Liver (tissue), 9 donors: Measurements from ENCODE around the gene WDFY3. TPM values are rescaled to one million over a fixed set of nuclear protein-coding genes. Genes with fewer than 3 reads are reported as not detected.

Source experiments
- DNase-seq: peaks from one replicate; pipeline ENCODE4 v3.0.0-alpha.2; 2017; ENCODE audit warnings: low spot score
- H3K27ac ChIP-seq, 2 donors: one replicate each; pipeline ENCODE4 v1.7.0; 2013; ENCODE audit warnings: inconsistent platforms in 2 of 2, low read length in 2 of 2, control low read depth in 1 of 2, low read depth in 1 of 2, mild to moderate bottlenecking in 1 of 2
- H3K27me3 ChIP-seq, 4 donors: one replicate each; pipeline versions ENCODE4 v1.6.1 to v1.7.0; 2013; ENCODE audit warnings: low read length in 3 of 4, inconsistent platforms in 1 of 4, mild to moderate bottlenecking in 1 of 4, moderate library complexity in 1 of 4; ENCODE audit not compliant: control insufficient read depth in 4 of 4, insufficient read depth in 4 of 4
- H3K36me3 ChIP-seq, 4 donors: one replicate each; pipeline versions ENCODE4 v1.6.1 to v1.7.0; 2013; ENCODE audit warnings: low read length in 3 of 4, mild to moderate bottlenecking in 3 of 4, low read depth in 1 of 4, moderate library complexity in 1 of 4; ENCODE audit not compliant: control insufficient read depth in 4 of 4, insufficient read depth in 3 of 4
- H3K4me1 ChIP-seq, 4 donors: one replicate each; pipeline versions ENCODE4 v1.6.1 to v1.7.0; 2013; ENCODE audit warnings: low read length in 3 of 4, mild to moderate bottlenecking in 3 of 4, moderate library complexity in 1 of 4; ENCODE audit not compliant: control insufficient read depth in 4 of 4, insufficient read depth in 4 of 4
- H3K4me3 ChIP-seq, 3 donors: one replicate each; pipeline versions ENCODE4 v1.6.1 to v1.7.0; 2013; ENCODE audit warnings: low read length in 3 of 3, control low read depth in 1 of 3, low read depth in 1 of 3, mild to moderate bottlenecking in 1 of 3
- H3K9ac ChIP-seq, 2 donors: one replicate each; pipeline ENCODE4 v1.7.0; 2013; ENCODE audit warnings: low read length in 2 of 2, mild to moderate bottlenecking in 2 of 2, moderate library complexity in 2 of 2, control low read depth in 1 of 2, low read depth in 1 of 2
- H3K9me3 ChIP-seq, 4 donors: one replicate each; pipeline versions ENCODE4 v1.6.1 to v1.7.0; 2013; ENCODE audit warnings: low read length in 3 of 4; ENCODE audit not compliant: control insufficient read depth in 4 of 4
- ATF3 ChIP-seq: IDR thresholded peaks from 2 replicates; pipeline ENCODE4 v1.6.1; 2016; ENCODE audit warnings: antibody characterized with exemption
- CTCF ChIP-seq: fragments of 150-350 bp; IDR thresholded peaks from 2 replicates; pipeline ENCODE4 v1.5.1; 2017; ENCODE audit warnings: improper control_type of control experiment, low read depth, low read length; ENCODE audit not compliant: missing input control
- EGR1 ChIP-seq, 2 donors: IDR thresholded peaks; 2 replicates each; pipeline ENCODE4 v1.6.1; 2016 to 2018; ENCODE audit warnings: antibody characterized with exemption in 2 of 2, low read depth in 2 of 2
- FOXA1 ChIP-seq: IDR thresholded peaks from 2 replicates; pipeline ENCODE4 v1.6.1; 2016; ENCODE audit warnings: antibody characterized with exemption
- FOXA2 ChIP-seq: IDR thresholded peaks from 2 replicates; pipeline ENCODE4 v1.6.1; 2016; ENCODE audit warnings: antibody characterized with exemption
- GABPA ChIP-seq, 2 donors: IDR thresholded peaks in 1 of 2; conservative IDR thresholded peaks in 1 of 2; 2 replicates each; pipeline ENCODE4 v1.6.1; 2016; ENCODE audit warnings: antibody characterized with exemption in 2 of 2, mild to moderate bottlenecking in 1 of 2, moderate library complexity in 1 of 2
- HNF4A ChIP-seq, 2 donors: conservative IDR thresholded peaks; 2 replicates each; pipeline ENCODE4 v1.6.1; 2016; ENCODE audit warnings: antibody characterized with exemption in 2 of 2, mild to moderate bottlenecking in 2 of 2
- HNF4G ChIP-seq: IDR thresholded peaks from 2 replicates; pipeline ENCODE4 v1.6.1; 2016; ENCODE audit warnings: antibody characterized with exemption
- MAX ChIP-seq: IDR thresholded peaks from 2 replicates; pipeline ENCODE4 v1.6.1; 2016; ENCODE audit warnings: antibody characterized with exemption
- NR2F2 ChIP-seq: IDR thresholded peaks from 2 replicates; pipeline ENCODE4 v1.6.1; 2016; ENCODE audit warnings: antibody characterized with exemption
- REST ChIP-seq: IDR thresholded peaks from 2 replicates; pipeline ENCODE4 v1.6.1; 2016; ENCODE audit warnings: antibody characterized with exemption, mild to moderate bottlenecking
- SP1 ChIP-seq: IDR thresholded peaks from 2 replicates; pipeline ENCODE4 v1.6.1; 2018; ENCODE audit warnings: antibody characterized with exemption, mild to moderate bottlenecking
- YY1 ChIP-seq: IDR thresholded peaks from 2 replicates; pipeline ENCODE4 v1.6.1; 2016; ENCODE audit warnings: antibody characterized with exemption, mild to moderate bottlenecking
- WGBS: extraction: QIAGEN DNeasy Blood & Tissue Kit; methylation state at CpG from one replicate; pipeline ENCODE4 v1.1.7; 2013; 5-methylcytosine and 5-hydroxymethylcytosine counted together
- polyA plus RNA-seq, 2 donors: library from polyadenylated mRNA; stranded (reverse) in 1 of 2; unstranded in 1 of 2; fragments of 200-250 nt in 1 of 2; fragments of >200 nt in 1 of 2; fragmentation: Nextera tagmentation in 1 of 2; extraction: Ambion mirVana in 1 of 2; gene quantifications; one replicate each; pipeline versions ENCODE4 v1.2.1 to v1.2.3, GENCODE V29; 2013 to 2015
- total RNA-seq, 2 donors: library from RNA; depleted of rRNA; stranded (reverse); fragments of >200 nt; gene quantifications; one replicate each; pipeline ENCODE4 v1.2.3, GENCODE V29; 2014
- donor health status: healthy.
- donor health status: healthy.
- donor health status: healthy.
- donor health status: healthy.
- donor health status: healthy.

WDFY3 gene
- total and polyA plus RNA-seq, 4 donors = 3.2 to 50.5 (median 19.2) TPM

- Histone ChIP-seq H3K36me3 (peaks cover 2 to 12% (median 5%) of the 10 kb centered on the region in 4 donors), H3K4me3 (no peak overlapping the region), H3K27ac (no peak overlapping the region), H3K9me3 (no peaks in the 10 kb centered on the region), H3K9ac (no peak overlapping the region), H3K4me1 (no peaks in the 10 kb centered on the region), H3K27me3 (no peaks in the 10 kb centered on the region)
- 92% methylated on average over 4 of the region's 4 CpGs for WGBS
- TF ChIP-seq ATF3 (no peak), MAX (no peak), FOXA2 (no peak), CTCF (no peak), GABPA (IDR thresholded peaks at IDR 0.05 in 1 of 2, conservative IDR thresholded peaks at IDR 0.05 in 1 of 2) (no peak), HNF4A (conservative IDR thresholded peaks at IDR 0.05) (no peak), SP1 (no peak), HNF4G (no peak), FOXA1 (no peak), REST (no peak), NR2F2 (no peak)
- DNase-seq = no peak
These were observed 173.9 kb downstream of the WDFY3 start for GRCh38 chr4:84792366-84793301.

GRCh38 chr4:84790769-84791565, 175.5 kb downstream of the WDFY3 start:
- no peak for TF ChIP-seq YY1
- no peak for TF ChIP-seq EGR1 (IDR thresholded peaks at IDR 0.05; ENCODE audit: low read depth in 2 of 2)
- no peak for TF ChIP-seq HNF4G
- TF ChIP-seq REST = no peak
- no peak for TF ChIP-seq NR2F2
- TF ChIP-seq FOXA1 = no peak
- DNase-seq = no peak
- Histone ChIP-seq H3K4me1 (no peaks in the 10 kb centered on the region), H3K27ac (no peak overlapping the region), H3K9me3 (no peaks in the 10 kb centered on the region), H3K4me3 (no peak overlapping the region), H3K36me3 (peaks cover 3 to 19% (median 18%) of the 10 kb centered on the region in 4 donors), H3K9ac (no peak overlapping the region), H3K27me3 (no peaks in the 10 kb centered on the region)
- WGBS = 97% methylated on average over 5 of the region's 5 CpGs
